Measurements from ENCODE around the gene ART1. TPM values are rescaled to one million over a fixed set of nuclear protein-coding genes. Genes with fewer than 3 reads are reported as not detected.
"Not testable (repeated sequence)": the region's sequence is repeated elsewhere in the genome, so short reads cannot be mapped to it uniquely, and the experiment has no call there.

ART1 gene
- total and polyA plus RNA-seq, 3 donors from 2014 or later = 0.79 TPM; not detected in 1

DNA sequence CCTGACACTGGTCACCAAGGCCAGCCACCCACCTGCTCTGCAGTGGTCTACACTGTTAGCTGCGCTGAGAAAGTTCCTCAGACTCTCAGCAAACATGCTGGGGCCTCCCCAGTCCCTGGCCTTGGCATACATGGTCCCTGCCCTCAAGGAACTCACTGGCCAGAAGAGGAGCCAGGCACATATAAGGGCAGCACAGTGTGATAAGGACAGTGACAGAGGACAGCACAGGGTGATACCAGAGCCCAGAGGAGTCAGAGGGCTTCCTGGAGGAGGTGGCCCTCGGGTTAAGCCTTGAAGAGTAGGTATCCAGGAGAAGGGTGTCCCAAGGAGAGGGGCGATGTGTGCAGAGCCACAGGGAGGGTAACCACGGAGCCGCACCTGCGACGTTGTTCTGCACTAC, 624 bp downstream of the ART1 start:
- no peaks in the 10 kb centered on the region for H3K9me3 ChIP-seq
- H3K4me3 ChIP-seq = no peak overlapping the region
- H3K27ac ChIP-seq = no peak overlapping the region
- H3K36me3 ChIP-seq (ENCODE audit: low read depth, missing control alignments) = no peaks in the 10 kb centered on the region
- no peaks in the 10 kb centered on the region for H3K4me1 ChIP-seq
- WGBS, 2 donors = 83 to 84% methylated on average over 6 to 7 of the region's 7 CpGs
- TF ChIP-seq CTCF (IDR thresholded peaks at IDR 0.05) (no peak), POLR2A (IDR thresholded peaks at IDR 0.05) (no peak)
- DNase-seq = no peak
- no peaks in the 10 kb centered on the region for H3K27me3 ChIP-seq
- intact Hi-C loops (cut with DNase I; ENCODE audit: low total_unique reads) = no loop called here

DNA sequence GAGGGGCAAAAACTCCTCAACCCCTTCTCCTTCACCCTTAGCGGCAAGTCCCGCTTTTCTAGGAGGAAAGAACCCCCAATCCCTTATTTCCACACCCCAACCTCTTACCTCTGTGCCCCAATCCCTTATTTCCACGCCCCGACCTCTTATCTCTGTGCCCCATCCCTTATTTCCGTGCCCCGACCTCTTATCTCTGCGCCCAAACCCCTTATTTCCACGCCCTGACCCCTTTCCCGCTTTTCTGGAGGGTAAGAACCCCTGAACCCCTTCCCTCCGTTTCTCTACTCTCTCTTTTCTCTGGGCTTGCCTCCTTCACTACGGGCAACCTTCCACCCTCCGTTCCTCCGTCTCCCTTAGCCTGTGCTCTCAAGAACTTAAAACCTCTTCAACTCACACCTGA, 3.9 kb downstream of the ART1 start:
- H3K27ac ChIP-seq; H3K36me3 ChIP-seq (ENCODE audit: low read depth, missing control alignments); H3K4me1 ChIP-seq; DNase-seq; H3K9me3 ChIP-seq; intact Hi-C loops (cut with DNase I; ENCODE audit: low total_unique reads); H3K27me3 ChIP-seq; H3K4me3 ChIP-seq: not testable (repeated sequence)
- 78 to 85% methylated on average over 13 of the region's 13 CpGs for WGBS, 2 donors

GRCh38 chr11:3649374-3649773, 4.4 kb downstream of the ART1 start:
- H3K27me3 ChIP-seq; H3K27ac ChIP-seq; H3K4me1 ChIP-seq; DNase-seq; H3K4me3 ChIP-seq; H3K9me3 ChIP-seq; intact Hi-C loops (cut with DNase I; ENCODE audit: low total_unique reads); H3K36me3 ChIP-seq (ENCODE audit: low read depth, missing control alignments): not testable (repeated sequence)
- 43 to 47% methylated on average over 9 of the region's 9 CpGs for WGBS, 2 donors

DNA sequence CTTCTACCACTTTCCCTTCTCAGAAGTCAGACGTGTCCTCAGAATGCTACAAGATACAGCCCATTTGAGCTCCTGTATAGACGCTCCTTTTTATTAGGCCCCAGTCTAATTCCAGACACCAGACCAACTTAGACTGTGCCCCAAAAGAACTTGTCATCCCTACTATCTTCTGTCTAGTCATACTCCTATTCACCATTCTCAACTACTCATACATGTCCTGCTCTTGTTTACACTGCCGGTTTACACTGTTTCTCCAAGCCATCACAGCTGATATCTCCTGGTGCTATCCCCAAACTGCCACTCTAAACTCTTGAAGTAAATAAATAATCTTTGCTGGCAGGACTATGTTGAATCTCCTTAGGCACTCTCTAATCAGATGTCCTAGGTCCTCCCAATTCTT, 7.6 kb downstream of the ART1 start:
- H3K4me1 ChIP-seq; H3K9me3 ChIP-seq; H3K27ac ChIP-seq; H3K27me3 ChIP-seq; H3K4me3 ChIP-seq; H3K36me3 ChIP-seq (ENCODE audit: low read depth, missing control alignments); intact Hi-C loops (cut with DNase I; ENCODE audit: low total_unique reads); DNase-seq: not testable (repeated sequence)
- 95 to 97% methylated on average over 3 of the region's 3 CpGs for WGBS, 2 donors

DNA sequence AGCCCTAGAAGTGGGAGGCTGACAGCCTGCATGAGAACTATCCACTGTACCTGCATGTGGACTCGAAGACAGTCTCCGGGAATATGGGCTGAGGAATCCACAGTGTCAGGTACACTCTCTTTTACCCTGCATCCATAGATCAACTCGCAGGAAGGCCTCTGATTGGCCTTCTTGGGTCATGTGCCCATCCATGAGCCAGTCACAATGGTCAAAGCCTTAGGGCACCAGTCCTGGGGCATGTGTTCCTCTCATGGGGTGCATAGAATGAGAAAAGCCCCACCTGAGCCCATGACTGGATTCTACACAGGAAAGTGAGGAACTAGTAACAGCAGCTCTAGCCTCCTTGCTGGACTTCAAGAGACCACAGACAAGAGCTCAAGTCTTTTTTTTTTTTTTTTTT, 10.6 kb downstream of the ART1 start:
- DNase-seq = no peak
- no peaks in the 10 kb centered on the region for H3K4me1 ChIP-seq
- H3K27ac ChIP-seq = no peak overlapping the region
- intact Hi-C loops (cut with DNase I; ENCODE audit: low total_unique reads) = no loop called here
- H3K36me3 ChIP-seq (ENCODE audit: low read depth, missing control alignments) = no peaks in the 10 kb centered on the region
- H3K27me3 ChIP-seq = no peaks in the 10 kb centered on the region
- H3K4me3 ChIP-seq = no peak overlapping the region
- WGBS, 2 donors = 90% methylated on average over 3 of the region's 3 CpGs; no CpG with 5 or more reads in 1 of the 2 donors
- no peaks in the 10 kb centered on the region for H3K9me3 ChIP-seq
- TF ChIP-seq POLR2A (IDR thresholded peaks at IDR 0.05) = no peak
- no peak for TF ChIP-seq CTCF (IDR thresholded peaks at IDR 0.05)

GRCh38 chr11:3657331-3657730, 12.4 kb downstream of the ART1 start:
- H3K4me1 ChIP-seq; H3K9me3 ChIP-seq; intact Hi-C loops (cut with DNase I; ENCODE audit: low total_unique reads); H3K4me3 ChIP-seq; H3K27ac ChIP-seq; H3K36me3 ChIP-seq (ENCODE audit: low read depth, missing control alignments); H3K27me3 ChIP-seq; DNase-seq: not testable (repeated sequence)
- 90 to 92% methylated on average over 5 of the region's 5 CpGs for whole genome bisulfite sequencing, 2 donors

DNA sequence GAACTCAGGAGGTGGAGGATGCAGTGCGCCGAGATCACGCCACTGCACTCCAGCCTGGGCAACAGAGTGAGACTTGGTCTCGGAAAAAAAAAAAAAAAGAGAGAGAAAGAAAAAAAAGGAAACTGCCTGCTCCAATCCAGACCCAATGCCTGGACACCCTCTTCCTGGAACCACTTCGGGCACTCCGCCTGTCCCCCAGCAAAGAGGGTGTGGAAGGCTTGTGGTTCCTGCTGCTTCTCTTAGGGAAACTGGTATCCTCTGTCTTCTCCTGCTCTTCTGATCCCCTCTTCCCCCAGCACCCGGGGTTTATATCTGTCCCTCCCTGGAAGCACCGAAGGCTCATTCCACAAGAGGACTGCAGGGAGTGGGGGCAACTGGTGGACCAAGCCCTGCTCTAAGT, 13.3 kb downstream of the ART1 start:
- H3K36me3 ChIP-seq (ENCODE audit: low read depth, missing control alignments) = no peaks in the 10 kb centered on the region
- 88 to 94% methylated on average over 8 of the region's 8 CpGs for WGBS, 2 donors
- intact Hi-C loops (cut with DNase I; ENCODE audit: low total_unique reads) = no loop called here
- no peak for DNase-seq
- no peaks in the 10 kb centered on the region for H3K9me3 ChIP-seq
- H3K4me3 ChIP-seq = no peak overlapping the region
- H3K27me3 ChIP-seq = no peaks in the 10 kb centered on the region
- no peak overlapping the region for H3K27ac ChIP-seq
- TF ChIP-seq CTCF (IDR thresholded peaks at IDR 0.05) (no peak), POLR2A (IDR thresholded peaks at IDR 0.05) (no peak)
- H3K4me1 ChIP-seq = no peaks in the 10 kb centered on the region

Data from testis (tissue), 3 donors.